Measurements from ENCODE around the gene KDM1A.

- TF ChIP-seq, protein P1, sequence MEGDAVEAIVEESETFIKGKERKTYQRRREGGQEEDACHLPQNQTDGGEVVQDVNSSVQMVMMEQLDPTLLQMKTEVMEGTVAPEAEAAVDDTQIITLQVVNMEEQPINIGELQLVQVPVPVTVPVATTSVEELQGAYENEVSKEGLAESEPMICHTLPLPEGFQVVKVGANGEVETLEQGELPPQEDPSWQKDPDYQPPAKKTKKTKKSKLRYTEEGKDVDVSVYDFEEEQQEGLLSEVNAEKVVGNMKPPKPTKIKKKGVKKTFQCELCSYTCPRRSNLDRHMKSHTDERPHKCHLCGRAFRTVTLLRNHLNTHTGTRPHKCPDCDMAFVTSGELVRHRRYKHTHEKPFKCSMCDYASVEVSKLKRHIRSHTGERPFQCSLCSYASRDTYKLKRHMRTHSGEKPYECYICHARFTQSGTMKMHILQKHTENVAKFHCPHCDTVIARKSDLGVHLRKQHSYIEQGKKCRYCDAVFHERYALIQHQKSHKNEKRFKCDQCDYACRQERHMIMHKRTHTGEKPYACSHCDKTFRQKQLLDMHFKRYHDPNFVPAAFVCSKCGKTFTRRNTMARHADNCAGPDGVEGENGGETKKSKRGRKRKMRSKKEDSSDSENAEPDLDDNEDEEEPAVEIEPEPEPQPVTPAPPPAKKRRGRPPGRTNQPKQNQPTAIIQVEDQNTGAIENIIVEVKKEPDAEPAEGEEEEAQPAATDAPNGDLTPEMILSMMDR (IDR thresholded peaks at IDR 0.05; ENCODE audit: low read length) = no peak
- TF ChIP-seq EZH2 (optimal IDR thresholded peaks at IDR 0.05; ENCODE audit: low read depth, low read length) = no peak
- TF ChIP-seq EZH2phosphoT487 (IDR thresholded peaks at IDR 0.05; ENCODE audit: low read length) = no peak
Measured at GRCh38 chr1:23083714-23084480, 64.6 kb downstream of the KDM1A start.

All from MM.1S (cell line).